OCI-LY1 (cell line): Measurements from ENCODE around the gene SPRY1.

ENCODE experiments used
- CTCF ChIP-seq: fragments of 200-600 bp; sonication (generic), shearing (Covaris generic); IDR thresholded peaks from 2 replicates; pipeline ENCODE4 v1.5.1; 2017; ENCODE audit warnings: mild to moderate bottlenecking, antibody characterized with exemption, low read length, moderate library complexity, mixed read lengths
- EZH2 ChIP-seq: fragments of 200-600 bp; sonication (generic), shearing (Covaris generic); IDR thresholded peaks from 2 replicates; pipeline ENCODE4 v1.8.0; 2017; ENCODE audit warnings: borderline replicate concordance, mixed run types, mild to moderate bottlenecking, antibody characterized with exemption, low read length, moderate library complexity, mixed read lengths

GRCh38 chr4:123352966-123353365, 43.6 kb upstream of the SPRY1 start:
- TF ChIP-seq CTCF, result no peak
- no peak for TF ChIP-seq EZH2
